Tibial nerve (tissue), 4 donors: ENCODE measurements around the gene POLE4. TPM values are rescaled to one million over a fixed set of nuclear protein-coding genes. Genes with fewer than 3 reads are reported as not detected.

Source experiments
- DNase-seq, 2 donors: peaks; one replicate each; pipeline ENCODE4 v3.0.0-alpha.2; 2019; ENCODE audit warnings: low spot score in 2 of 2
- H3K27ac ChIP-seq, 4 donors: fragments of 200-600 bp; sonication (generic) in 3 of 4; one replicate each; pipeline ENCODE4 v1.5.1; 2017 to 2019; ENCODE audit warnings: mild to moderate bottlenecking in 1 of 4
- H3K27me3 ChIP-seq, 2 donors: fragments of 200-600 bp; sonication (generic) in 1 of 2; one replicate each; pipeline versions ENCODE4 v1.5.1 to v1.6.0; 2017 to 2019
- H3K36me3 ChIP-seq, 3 donors: fragments of 200-600 bp; sonication (generic); one replicate each; pipeline ENCODE4 v1.5.1; 2018 to 2019
- H3K4me1 ChIP-seq, 4 donors: fragments of 200-600 bp; sonication (generic) in 3 of 4; one replicate each; pipeline ENCODE4 v1.5.1; 2017 to 2019
- H3K4me3 ChIP-seq, 4 donors: fragments of 200-600 bp; sonication (generic) in 3 of 4; one replicate each; pipeline ENCODE4 v1.5.1; 2017 to 2019; ENCODE audit warnings: mild to moderate bottlenecking in 1 of 4, moderate library complexity in 1 of 4
- H3K9me3 ChIP-seq, 4 donors: fragments of 200-600 bp; sonication (generic) in 3 of 4; one replicate each; pipeline ENCODE4 v1.5.1; 2017 to 2019
- EP300 ChIP-seq, 2 donors: sonication (generic); formaldehyde crosslinking; IDR thresholded peaks; one replicate each; pipeline ENCODE4 v1.6.1; 2017; ENCODE audit warnings: antibody characterized with exemption in 2 of 2, mild to moderate bottlenecking in 1 of 2
- POLR2A ChIP-seq, 2 donors: fragments of 450-650 bp; IDR thresholded peaks; one replicate each; pipeline ENCODE4 v1.6.1; 2017; ENCODE audit warnings: antibody characterized with exemption in 2 of 2, mild to moderate bottlenecking in 2 of 2, moderate library complexity in 2 of 2
- WGBS, 2 donors: methylation state at CpG; one replicate each; pipeline ENCODE4 v1.1.5; 2018; 5-methylcytosine and 5-hydroxymethylcytosine counted together
- total RNA-seq, 4 donors: library from RNA; depleted of rRNA; stranded (reverse); fragments of >200 nt; gene quantifications; one replicate each; pipeline ENCODE4 v1.1.0, GENCODE V29; 2016
- TF ChIP-seq, protein P1 (sequence below), 5 experiments: fragments of 200-600 bp in 3 of 5; fragments of 450-650 bp in 2 of 5; sonication (generic) in 3 of 5; IDR thresholded peaks; one replicate each; pipeline ENCODE4 v1.5.1; 2016 to 2019; ENCODE audit warnings: antibody characterized with exemption in 5 of 5, mild to moderate bottlenecking in 3 of 5, moderate library complexity in 2 of 5

Gene POLE4
- total RNA-seq, 4 donors from 2014 or later = 16.2 to 44.2 (median 25.9) TPM

GRCh38 chr2:74924463-74925265 lies 33.8 kb upstream of the POLE4 start:
- no peak for TF ChIP-seq POLR2A (IDR thresholded peaks at IDR 0.05)
- TF ChIP-seq EP300 (IDR thresholded peaks at IDR 0.05) = no peak
- TF ChIP-seq, protein P1, sequence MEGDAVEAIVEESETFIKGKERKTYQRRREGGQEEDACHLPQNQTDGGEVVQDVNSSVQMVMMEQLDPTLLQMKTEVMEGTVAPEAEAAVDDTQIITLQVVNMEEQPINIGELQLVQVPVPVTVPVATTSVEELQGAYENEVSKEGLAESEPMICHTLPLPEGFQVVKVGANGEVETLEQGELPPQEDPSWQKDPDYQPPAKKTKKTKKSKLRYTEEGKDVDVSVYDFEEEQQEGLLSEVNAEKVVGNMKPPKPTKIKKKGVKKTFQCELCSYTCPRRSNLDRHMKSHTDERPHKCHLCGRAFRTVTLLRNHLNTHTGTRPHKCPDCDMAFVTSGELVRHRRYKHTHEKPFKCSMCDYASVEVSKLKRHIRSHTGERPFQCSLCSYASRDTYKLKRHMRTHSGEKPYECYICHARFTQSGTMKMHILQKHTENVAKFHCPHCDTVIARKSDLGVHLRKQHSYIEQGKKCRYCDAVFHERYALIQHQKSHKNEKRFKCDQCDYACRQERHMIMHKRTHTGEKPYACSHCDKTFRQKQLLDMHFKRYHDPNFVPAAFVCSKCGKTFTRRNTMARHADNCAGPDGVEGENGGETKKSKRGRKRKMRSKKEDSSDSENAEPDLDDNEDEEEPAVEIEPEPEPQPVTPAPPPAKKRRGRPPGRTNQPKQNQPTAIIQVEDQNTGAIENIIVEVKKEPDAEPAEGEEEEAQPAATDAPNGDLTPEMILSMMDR (IDR thresholded peaks at IDR 0.05) = no peak
- Histone ChIP-seq H3K9me3 (peaks cover 0 to 17% (median 0%) of the 10 kb centered on the region in 4 donors), H3K27ac (no peak overlapping the region), H3K36me3 (no peaks in the 10 kb centered on the region), H3K27me3 (peaks cover 0 to 3% of the 10 kb centered on the region in 2 donors), H3K4me1 (peaks cover 0 to 5% (median 0%) of the 10 kb centered on the region in 4 donors), H3K4me3 (no peak overlapping the region)
- WGBS, 2 donors = 80 to 84% methylated on average over 10 to 11 of the region's 11 CpGs
- DNase-seq = no peak

- Histone ChIP-seq H3K4me1 (no peaks in the 10 kb centered on the region), H3K27ac (no peak overlapping the region), H3K27me3 (no peaks in the 10 kb centered on the region), H3K9me3 (peaks cover 0 to 20% (median 0%) of the 10 kb centered on the region in 4 donors), H3K4me3 (no peak overlapping the region), H3K36me3 (peaks cover 0 to 6% (median 0%) of the 10 kb centered on the region in 3 donors)
- no peak for DNase-seq
- no peak for TF ChIP-seq EP300 (IDR thresholded peaks at IDR 0.05)
- TF ChIP-seq, protein P1 (IDR thresholded peaks at IDR 0.05) = no peak
- no peak for TF ChIP-seq POLR2A (IDR thresholded peaks at IDR 0.05)
- 31 to 53% methylated on average over 2 of the region's 2 CpGs for WGBS, 2 donors
Observed at GRCh38 chr2:74925361-74925786, 33.1 kb upstream of the POLE4 start.

DNA sequence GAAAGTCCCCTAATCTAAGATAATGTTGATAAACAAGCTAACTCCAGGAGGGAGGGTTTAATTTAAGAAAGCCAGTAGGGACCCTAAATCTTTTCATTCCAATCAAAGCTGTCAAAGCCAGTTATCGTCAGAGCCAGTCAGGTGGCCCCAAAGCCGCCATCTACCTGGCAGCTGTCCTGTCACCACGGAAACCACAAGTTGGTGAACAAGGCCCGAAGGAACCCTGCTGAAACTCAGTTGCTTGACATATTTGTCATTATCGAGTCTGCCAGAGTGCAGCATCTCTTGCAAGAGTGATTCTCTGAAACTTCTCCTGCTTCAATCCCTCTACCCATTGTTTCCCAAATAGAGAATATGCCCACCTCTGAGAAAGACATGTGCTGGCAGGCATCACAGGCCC lies 30.8 kb upstream of the POLE4 start:
- TF ChIP-seq, protein P1 (IDR thresholded peaks at IDR 0.05) = no peak
- no peak for TF ChIP-seq EP300 (IDR thresholded peaks at IDR 0.05)
- no peak for TF ChIP-seq POLR2A (IDR thresholded peaks at IDR 0.05)
- no peak for DNase-seq
- peaks cover 0 to 15% (median 0%) of the 10 kb centered on the region in 4 donors for H3K9me3 ChIP-seq
- no peak overlapping the region for H3K4me3 ChIP-seq
- peaks cover 0 to 18% (median 0%) of the 10 kb centered on the region in 3 donors for H3K36me3 ChIP-seq
- no peaks in the 10 kb centered on the region for H3K27me3 ChIP-seq
- H3K4me1 ChIP-seq = no peaks in the 10 kb centered on the region
- H3K27ac ChIP-seq = no peak overlapping the region
- WGBS, 2 donors = 90 to 92% methylated on average over 4 to 5 of the region's 5 CpGs

GRCh38 chr2:74930811-74931486 lies 27.5 kb upstream of the POLE4 start:
- Histone ChIP-seq H3K4me3 (no peak overlapping the region), H3K4me1 (no peaks in the 10 kb centered on the region), H3K27ac (no peak overlapping the region), H3K36me3 (peaks cover 0 to 31% (median 0%) of the 10 kb centered on the region in 3 donors), H3K27me3 (no peaks in the 10 kb centered on the region), H3K9me3 (peaks cover 0 to 12% (median 0%) of the 10 kb centered on the region in 4 donors)
- 87 to 89% methylated on average over 8 of the region's 8 CpGs for WGBS, 2 donors
- TF ChIP-seq, protein P1 (IDR thresholded peaks at IDR 0.05) = no peak
- TF ChIP-seq EP300 (IDR thresholded peaks at IDR 0.05) (no peak), POLR2A (IDR thresholded peaks at IDR 0.05) (no peak)
- no peak for DNase-seq

- DNase-seq = no peak
- Histone ChIP-seq H3K27ac (no peak overlapping the region), H3K4me1 (no peaks in the 10 kb centered on the region), H3K4me3 (no peak overlapping the region), H3K9me3 (peaks cover 0 to 9% (median 0%) of the 10 kb centered on the region in 4 donors), H3K36me3 (peaks cover 0 to 31% (median 0%) of the 10 kb centered on the region in 3 donors), H3K27me3 (no peaks in the 10 kb centered on the region)
- 86 to 89% methylated on average over 2 of the region's 2 CpGs for WGBS, 2 donors
- TF ChIP-seq, protein P1 (IDR thresholded peaks at IDR 0.05) = no peak
- no peak for TF ChIP-seq EP300 (IDR thresholded peaks at IDR 0.05)
- no peak for TF ChIP-seq POLR2A (IDR thresholded peaks at IDR 0.05)
Observed at GRCh38 chr2:74931940-74932339, 26.5 kb upstream of the POLE4 start.
